WERI-Rb-1 (cell line): ENCODE data around the gene CCNG2.
"Not testable (repeated sequence)": the region's sequence is repeated elsewhere in the genome, so short reads cannot be mapped to it uniquely, and the experiment has no call there.

Experiments
- DNase-seq: peaks from one replicate; pipeline ENCODE4 v3.0.0-alpha.2; 2020
- H3K27ac ChIP-seq: fragments of 250-450 bp; sonication (Bioruptor Pico); 2 replicates; pipeline ENCODE4 v1.5.1; 2020; ENCODE audit warnings: mild to moderate bottlenecking, moderate library complexity
- H3K27me3 ChIP-seq: fragments of 250-450 bp; sonication (Bioruptor Pico); 2 replicates; pipeline ENCODE4 v1.5.1; 2021; ENCODE audit warnings: mild to moderate bottlenecking, low read depth, moderate library complexity; ENCODE audit not compliant: insufficient read depth, severe bottlenecking
- H3K36me3 ChIP-seq: fragments of 250-450 bp; sonication (Bioruptor Pico); 2 replicates; pipeline ENCODE4 v1.5.1; 2020; ENCODE audit warnings: mild to moderate bottlenecking, moderate library complexity
- H3K4me3 ChIP-seq: 2 replicates; pipeline ENCODE4 v1.5.1; 2011; ENCODE audit warnings: low read depth, mild to moderate bottlenecking, control low read depth, low read length
- H3K9me3 ChIP-seq: fragments of 250-450 bp; sonication (Bioruptor Pico); 2 replicates; pipeline ENCODE4 v1.5.1; 2021; ENCODE audit warnings: mild to moderate bottlenecking, moderate library complexity; ENCODE audit not compliant: severe bottlenecking
- TF ChIP-seq, protein P1 (sequence below): IDR thresholded peaks from 2 replicates; pipeline ENCODE4 v1.5.1; 2011; ENCODE audit warnings: low read depth, mild to moderate bottlenecking, control low read depth, inconsistent platforms, low read length

The CCNG2 gene

DNA sequence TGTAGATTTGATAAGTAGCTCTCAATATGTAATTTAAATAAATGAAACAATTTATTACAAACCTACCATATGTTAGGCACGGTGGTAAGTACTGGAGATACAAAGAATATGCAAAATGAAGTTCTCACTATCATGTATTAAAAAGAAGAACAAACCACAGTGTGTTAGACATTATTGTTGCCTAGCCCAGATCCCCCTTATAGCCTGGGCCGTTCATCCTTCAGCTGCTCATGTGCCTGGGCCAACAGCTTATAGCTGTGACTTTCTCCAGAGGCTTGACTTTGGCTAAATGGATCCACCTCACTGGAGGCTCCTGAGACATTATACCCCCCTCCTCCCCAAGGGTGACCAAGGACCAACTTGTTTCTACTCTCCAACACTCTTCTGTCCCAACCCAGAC lies 29.8 kb upstream of the CCNG2 start:
- Histone ChIP-seq H3K36me3 (no peaks in the 10 kb centered on the region), H3K27ac (no peak overlapping the region), H3K4me3 (no peak overlapping the region), H3K9me3 (peaks cover 3% of the 10 kb centered on the region), H3K27me3 (no peaks in the 10 kb centered on the region)
- DNase-seq, result no peak
- TF ChIP-seq, protein P1, sequence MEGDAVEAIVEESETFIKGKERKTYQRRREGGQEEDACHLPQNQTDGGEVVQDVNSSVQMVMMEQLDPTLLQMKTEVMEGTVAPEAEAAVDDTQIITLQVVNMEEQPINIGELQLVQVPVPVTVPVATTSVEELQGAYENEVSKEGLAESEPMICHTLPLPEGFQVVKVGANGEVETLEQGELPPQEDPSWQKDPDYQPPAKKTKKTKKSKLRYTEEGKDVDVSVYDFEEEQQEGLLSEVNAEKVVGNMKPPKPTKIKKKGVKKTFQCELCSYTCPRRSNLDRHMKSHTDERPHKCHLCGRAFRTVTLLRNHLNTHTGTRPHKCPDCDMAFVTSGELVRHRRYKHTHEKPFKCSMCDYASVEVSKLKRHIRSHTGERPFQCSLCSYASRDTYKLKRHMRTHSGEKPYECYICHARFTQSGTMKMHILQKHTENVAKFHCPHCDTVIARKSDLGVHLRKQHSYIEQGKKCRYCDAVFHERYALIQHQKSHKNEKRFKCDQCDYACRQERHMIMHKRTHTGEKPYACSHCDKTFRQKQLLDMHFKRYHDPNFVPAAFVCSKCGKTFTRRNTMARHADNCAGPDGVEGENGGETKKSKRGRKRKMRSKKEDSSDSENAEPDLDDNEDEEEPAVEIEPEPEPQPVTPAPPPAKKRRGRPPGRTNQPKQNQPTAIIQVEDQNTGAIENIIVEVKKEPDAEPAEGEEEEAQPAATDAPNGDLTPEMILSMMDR, result no peak

DNA sequence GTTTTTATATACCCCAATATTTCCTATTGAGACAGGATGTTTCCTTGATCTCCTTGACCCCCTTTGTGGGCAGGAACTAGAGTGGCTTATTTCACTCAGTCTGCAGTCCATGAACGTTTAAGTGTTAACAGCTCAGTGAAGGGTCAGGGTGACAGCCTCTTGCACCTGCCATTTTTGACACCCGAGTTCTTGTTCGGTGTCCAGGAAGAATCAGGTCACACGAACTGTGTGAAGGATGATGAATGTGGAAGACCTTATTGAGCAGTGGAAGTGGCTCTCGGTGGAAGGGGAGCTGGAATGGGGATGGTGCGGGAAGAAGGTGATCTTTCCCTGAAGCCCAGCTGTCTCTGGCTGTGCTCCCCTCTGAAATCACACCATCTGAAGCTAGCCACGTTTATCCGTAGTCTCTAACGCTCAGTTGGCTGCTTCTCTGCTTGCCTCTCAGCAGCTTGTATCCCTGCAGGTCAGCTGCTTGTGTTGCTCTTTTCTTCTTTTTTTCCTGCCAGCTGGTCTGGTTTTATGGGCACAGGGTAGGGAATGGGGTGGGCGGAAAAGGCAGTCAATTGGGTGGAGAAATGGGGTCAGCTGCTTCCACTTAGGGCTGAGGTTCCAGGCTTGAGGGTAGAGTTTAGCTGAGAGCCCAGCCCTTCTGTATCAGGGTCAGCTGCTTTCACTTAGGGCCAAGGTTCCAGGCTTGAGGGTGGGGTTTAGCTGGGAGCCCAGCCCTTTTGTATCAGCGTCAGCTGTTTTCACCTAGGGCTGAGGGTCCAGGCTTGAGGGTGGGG lies 29.0 kb upstream of the CCNG2 start:
- Histone ChIP-seq H3K4me3 (no peak overlapping the region), H3K27ac (no peak overlapping the region), H3K36me3 (no peaks in the 10 kb centered on the region), H3K9me3 (peaks cover 3% of the 10 kb centered on the region), H3K27me3 (no peaks in the 10 kb centered on the region)
- DNase-seq, result no peak
- TF ChIP-seq, protein P1, result no peak

DNA sequence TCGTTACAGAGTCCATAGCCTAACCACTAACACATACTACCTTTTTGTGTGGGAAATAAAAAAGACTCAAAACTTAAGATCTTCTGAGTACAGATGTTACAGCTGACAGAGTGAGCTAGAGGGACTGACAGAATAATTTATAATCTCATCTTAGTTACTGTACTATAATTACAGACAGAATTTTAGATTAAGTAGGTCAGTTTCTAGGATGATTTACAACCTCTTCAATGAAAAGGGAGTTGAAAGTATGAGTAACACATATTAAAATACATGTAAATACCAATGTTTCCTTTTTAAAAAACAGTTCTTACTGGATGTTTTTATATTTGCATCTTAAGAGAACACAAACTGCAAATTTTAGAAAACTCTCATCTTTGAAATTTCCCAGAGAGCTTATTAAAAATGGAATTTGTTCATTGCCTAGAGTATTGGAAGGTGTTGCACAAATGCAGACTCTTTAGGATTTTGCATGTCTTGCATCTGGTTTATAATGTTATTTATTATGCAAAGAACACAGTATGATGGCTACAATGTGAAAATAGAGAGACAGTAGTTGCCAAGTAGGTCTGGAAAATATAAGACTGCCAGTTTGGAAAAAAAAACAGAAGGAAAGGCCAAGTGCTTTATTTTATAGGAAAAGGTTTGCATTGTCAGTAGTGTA lies 24.2 kb upstream of the CCNG2 start:
- no peaks in the 10 kb centered on the region for H3K36me3 ChIP-seq
- TF ChIP-seq, protein P1, result no peak
- H3K9me3 ChIP-seq, result peaks cover 3% of the 10 kb centered on the region
- DNase-seq, result no peak
- H3K4me3 ChIP-seq, result no peak overlapping the region
- no peak overlapping the region for H3K27ac ChIP-seq
- no peaks in the 10 kb centered on the region for H3K27me3 ChIP-seq

DNA sequence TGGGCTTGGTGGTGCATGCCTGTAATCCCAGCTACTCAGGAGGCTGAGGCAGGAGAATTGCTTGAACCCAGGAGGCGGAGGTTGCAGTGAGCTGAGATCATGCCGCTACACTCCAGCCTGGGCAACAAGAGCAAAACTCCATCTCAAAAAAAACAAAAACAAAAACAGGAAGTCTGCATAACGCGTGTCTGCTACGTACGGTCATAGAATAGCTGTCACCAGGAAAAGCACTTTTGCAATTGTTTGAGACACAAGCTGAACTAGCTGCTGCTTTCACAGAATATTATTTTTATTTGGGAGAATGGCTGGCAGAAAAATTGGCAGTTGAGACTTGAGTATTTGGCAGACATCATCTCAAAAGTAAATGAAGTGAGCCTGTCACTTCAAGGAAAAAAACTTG lies 19.6 kb upstream of the CCNG2 start:
- H3K36me3 ChIP-seq, H3K27me3 ChIP-seq, H3K9me3 ChIP-seq, H3K4me3 ChIP-seq, H3K27ac ChIP-seq, DNase-seq: not testable (repeated sequence)

DNA sequence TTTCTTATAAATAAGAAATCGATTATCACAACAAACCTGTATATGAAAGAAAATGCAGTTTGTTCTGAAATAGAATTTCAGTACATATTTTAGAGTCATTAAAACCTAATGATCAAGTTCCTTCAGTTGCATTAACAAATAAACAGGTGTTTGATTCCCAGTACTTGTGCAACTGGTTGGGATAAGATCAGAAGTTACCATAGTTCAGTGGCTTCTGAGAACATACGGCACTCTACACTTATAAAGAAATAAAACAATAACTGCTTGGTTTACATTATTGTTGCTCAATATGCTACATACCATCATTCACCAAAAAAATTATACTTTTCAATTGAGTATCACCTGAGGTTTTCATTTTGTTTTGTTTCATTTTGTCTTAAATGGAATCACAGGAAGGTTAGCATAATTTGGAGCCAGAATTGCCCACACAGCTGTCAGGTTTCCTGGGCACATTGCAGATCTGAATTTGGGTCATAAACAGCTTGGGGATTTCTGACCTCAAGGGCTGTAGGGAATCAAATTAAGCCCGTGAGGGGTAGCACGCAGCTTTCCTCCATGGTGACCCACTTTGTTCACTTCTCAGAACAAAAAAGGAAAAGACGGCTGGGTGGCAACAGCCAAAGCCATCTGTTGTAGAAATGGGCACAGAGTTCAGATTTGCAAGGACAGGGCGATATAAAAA lies 14.9 kb upstream of the CCNG2 start:
- Histone ChIP-seq H3K27ac (no peak overlapping the region), H3K9me3 (no peaks in the 10 kb centered on the region), H3K36me3 (no peaks in the 10 kb centered on the region), H3K4me3 (no peak overlapping the region), H3K27me3 (no peaks in the 10 kb centered on the region)
- no peak for DNase-seq
- TF ChIP-seq, protein P1, result no peak

DNA sequence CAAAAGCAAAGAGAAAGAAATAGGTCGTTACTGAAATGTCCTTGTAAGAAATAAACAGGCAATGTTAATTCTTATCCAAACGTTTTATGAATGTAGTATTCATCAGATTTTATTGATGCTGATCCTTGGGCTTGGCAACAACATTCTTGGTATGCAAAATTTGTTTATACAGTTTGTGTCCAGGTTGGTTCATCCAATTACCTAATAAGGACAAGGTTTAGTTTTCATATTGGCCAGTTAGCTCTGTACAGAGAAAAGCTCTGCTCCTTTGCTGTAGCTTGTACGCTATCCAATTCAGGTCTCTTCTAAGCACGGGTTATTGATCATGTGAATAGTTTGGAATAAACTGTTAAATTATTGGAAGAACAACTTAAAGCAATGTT lies 14.4 kb upstream of the CCNG2 start:
- Histone ChIP-seq H3K27ac (no peak overlapping the region), H3K36me3 (no peaks in the 10 kb centered on the region), H3K4me3 (no peak overlapping the region), H3K9me3 (no peaks in the 10 kb centered on the region), H3K27me3 (no peaks in the 10 kb centered on the region)
- no peak for DNase-seq
- TF ChIP-seq, protein P1, result no peak
